NCI-H345 treated with DMSO at 0.1 percent for 48 hours (cell line): ENCODE results near the gene FAM13C.

Source experiments
- DNase-seq: peaks from one replicate; lab custom pipeline; 2025; ENCODE audit not compliant: unreplicated experiment; lab: John Stamatoyannopoulos, UW

FAM13C gene

DNA sequence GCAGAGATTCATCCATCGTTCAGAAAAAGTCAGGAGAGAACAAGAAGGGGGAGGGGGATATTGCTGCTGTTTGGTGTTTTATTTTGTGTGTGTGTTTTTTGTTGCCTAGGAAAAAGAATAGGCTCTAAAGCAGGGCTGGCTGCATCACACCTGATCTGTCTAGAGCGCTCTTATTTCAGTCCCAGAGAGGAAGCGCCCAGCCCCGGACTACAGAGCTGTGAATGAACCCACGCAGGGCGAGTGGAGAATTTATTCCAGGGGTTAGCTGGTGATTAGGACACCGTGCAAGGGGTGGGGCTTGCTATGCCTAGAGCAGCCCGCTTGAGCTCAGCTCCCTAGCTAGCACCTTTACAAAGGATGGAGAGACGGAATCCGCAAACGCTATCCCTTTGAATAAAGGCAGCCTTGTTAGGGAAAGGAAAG lies 621 bp upstream of the FAM13C start:
- peak; percentile 47 for DNase-seq

DNA sequence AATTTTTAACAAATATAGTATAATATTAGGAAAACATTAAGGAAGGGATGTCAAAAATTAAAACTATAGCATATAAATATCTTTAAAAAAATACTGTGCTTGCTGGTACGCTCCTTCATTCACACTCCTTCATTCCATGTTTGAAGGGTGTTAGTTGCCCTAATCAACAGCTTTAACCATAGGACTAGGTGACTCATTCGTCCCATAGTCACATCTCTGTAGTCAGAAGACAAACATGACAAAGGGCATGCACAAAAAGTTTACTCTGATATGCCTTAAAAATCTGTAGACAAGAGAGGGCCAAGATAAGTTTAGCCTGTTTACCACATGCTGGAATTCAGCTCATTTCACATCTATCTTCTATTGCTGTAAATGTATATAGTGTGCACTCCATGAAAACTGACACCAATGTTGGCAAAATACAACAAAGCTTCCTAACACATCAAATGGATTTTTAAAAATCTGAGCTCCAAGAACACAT lies 646 bp downstream of the FAM13C start:
- no peak for DNase-seq

DNA sequence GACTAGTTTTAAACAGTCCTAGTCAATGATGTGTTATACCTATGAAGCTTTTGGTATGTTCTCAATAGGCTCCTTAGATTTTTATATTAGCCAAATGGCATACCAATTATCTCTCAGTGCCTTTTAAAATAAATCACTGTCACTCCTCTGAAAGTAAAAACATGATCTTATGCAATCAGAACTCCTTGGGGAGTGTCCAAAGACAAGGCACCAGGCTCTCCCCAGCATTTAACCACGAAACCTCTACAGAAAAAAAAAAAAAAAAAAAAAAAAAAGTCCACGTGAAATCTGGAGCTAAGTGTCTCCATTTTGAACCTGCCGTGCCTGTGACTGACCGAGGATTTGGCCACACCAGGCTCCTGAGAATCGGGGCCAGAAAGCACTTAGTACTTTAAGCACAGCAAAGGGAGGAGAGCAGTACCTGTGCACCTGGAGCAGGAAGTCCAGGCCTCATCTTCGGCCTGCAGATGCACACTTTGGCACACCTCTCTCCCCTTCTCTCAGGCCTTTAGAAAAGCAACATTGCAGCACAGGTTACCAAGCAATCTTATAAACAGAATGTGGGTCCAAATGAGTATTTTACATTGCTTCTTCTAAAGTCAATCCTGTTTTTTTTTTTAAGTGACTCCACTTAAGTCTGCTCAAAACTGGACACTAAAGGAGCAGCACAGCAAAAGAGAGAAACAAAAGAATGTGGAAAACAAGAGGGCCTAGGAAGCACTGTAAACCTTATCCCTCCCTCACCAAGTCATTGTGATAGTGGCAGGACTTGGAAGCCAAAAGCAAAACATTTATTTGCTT lies 1.5 kb downstream of the FAM13C start:
- no peak for DNase-seq

DNA sequence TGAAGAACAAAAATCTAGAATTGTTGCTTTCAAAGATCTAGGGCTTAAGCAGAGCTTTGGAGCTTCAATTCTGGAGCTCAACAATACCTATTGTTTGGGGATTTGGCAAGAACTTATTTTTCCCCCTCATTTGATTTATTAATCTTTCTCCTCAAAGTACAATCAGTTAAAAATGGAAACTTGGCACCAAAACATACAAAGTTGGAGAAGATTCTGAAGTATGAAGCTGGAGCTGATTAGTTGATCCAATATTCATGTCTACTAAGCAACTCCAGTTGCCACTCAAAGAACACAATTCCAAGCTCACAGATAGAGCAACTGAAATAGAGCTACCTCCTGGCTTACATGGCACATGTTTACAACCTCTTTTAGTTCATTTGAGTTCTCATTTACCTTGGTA lies 3.8 kb downstream of the FAM13C start:
- DNase-seq, result no peak

DNA sequence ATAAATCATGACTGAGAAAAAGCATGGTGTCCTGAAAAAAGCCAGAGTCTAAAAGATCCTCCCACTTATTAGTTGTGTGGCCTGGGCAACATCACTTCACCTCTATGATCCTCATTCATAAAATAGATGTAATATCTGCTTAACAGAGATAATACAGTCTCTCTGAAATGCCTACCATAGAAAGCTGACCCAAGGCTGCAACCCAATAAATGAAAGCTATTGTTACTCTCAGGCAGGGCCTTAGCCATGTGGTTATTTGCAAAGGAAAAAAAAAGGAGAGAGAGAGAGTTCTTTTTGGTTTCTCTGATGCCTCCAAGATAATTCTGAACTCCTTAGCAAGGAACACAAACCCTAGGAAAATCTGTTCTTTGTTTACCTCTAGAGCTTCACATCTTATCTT lies 7.9 kb downstream of the FAM13C start:
- no peak for DNase-seq

DNA sequence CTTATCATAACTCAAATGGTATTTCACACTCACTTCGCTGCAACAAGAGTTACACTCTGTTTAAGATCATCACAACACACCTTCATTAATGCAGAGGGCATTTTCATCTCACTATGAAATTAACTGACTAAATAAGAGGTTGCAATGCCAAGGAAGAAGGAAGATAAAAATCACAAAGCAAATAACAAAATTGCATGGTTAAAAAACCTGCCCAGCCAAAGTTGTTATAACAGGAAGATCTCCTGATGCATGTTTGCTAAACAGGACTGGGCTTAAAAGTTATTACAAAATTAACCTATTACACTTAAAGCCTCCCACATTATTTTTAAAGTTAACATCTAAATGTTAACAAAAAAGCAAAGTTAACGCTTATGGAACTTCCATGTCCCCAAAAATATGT lies 11.8 kb downstream of the FAM13C start:
- DNase-seq, result no peak

DNA sequence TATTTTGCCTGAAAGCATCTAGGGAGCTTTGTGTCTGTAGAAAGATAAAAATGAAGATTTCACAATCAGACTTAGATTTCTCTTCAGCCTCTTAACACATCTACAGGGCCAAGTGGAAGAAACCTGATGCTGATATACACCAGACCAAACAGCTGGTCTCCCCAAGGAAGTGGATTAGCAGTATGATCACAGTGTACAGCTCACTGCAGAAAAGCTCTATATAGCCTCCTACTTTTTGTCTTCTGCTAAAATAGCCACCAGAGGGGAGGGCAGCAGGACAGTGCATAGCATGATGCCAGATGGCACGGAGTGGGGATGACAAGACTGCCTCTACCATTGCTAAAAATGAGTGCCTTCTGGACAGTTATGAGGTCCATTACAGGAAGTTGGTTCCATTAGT lies 16.0 kb downstream of the FAM13C start:
- no peak for DNase-seq

DNA sequence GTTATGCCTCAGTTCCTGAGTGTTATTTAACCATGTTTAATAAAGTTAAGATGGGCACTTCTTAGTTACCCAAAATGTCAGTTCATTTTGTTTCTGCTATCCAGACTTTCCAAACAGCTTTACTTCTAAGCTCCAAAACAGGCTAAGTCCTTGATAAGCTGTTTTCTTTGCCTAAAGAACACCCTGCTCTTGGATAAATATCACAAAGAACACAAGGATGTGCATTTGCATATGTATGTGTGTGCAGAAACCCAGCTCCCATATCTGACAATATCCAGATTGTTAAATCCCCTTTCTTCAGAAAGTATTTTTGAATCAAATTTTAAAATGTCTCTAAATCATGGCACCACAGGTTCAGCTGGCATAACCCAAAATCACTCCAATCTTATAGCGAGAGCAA lies 19.6 kb downstream of the FAM13C start:
- DNase-seq, result no peak

DNA sequence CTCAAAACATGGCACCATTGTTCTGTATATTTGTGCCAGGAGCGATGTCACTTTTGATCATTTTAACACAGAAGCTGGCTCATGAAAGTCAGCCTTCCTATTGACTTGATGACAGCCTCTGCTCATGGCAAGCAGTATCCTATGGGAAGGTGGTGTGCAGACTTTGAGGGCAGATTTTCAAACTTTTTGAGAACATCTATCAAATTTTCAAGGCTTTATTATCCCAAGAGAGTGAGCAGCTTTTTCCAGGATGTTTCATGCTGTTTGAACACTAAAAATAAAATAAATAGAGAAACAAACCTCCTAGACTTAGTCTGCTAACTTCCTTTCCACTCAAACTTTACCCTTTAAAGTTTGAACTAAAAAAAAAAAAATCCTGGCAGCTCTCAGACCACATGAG lies 20.3 kb downstream of the FAM13C start:
- DNase-seq, result no peak

DNA sequence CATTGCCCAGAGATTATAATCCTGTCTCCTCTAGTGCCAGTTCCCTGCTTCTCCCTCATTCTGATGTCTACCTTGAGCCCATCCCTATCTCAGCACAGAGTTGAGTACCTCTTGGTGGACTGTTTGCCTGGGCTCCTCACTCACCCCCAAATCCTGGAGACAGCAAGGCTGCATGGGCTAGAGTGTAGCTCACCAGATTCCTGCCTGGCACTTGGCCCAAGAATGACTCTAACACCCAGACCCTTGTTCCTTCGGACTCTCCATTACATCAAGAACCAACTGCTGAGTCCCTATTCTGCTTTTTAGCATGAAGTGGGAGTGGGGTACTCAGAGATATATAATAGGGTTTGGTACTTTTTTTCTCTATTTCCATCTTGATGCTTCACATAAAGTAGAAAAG lies 22.1 kb downstream of the FAM13C start:
- DNase-seq, result no peak

DNA sequence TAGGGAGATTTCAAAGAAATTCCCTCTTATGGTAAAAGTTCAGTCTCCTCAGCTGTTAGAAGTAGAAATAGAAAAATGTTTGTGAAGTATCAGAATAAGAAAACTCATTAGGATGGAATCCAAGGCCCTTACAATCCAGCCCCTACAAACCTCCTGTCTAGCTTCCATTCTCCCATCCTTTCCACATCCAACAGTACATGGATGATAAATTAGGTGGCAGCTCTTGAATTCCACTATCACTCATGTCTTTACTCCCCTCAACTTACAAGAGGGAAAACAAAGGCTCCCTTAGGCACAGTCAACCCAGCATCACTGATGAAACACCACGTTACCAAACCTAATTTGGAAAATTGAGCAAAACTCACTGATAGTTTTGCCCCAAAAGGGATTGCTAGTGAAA lies 23.0 kb downstream of the FAM13C start:
- no peak for DNase-seq

DNA sequence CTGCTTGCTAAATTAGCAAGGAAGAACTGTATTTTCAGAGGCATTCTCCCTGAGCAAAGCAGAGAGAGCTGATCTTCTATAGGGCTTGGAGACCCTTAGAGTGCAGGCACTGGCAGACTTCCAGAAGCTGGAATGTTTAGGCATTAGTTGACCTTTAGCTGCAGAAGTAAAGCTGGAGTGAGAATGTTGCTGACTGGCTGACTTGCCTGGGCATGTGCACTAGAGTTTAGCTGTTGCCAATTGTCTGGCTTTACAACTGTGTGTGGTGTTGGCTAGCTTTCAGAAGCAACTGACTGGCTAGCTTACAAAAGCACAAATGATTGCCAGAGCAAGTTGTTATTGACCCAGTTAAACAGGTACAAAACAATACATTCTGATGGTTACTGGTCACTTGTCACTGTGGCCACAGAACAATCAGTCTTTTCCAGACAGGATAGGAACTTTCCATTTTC lies 25.1 kb downstream of the FAM13C start:
- peak; percentile 41 for DNase-seq

DNA sequence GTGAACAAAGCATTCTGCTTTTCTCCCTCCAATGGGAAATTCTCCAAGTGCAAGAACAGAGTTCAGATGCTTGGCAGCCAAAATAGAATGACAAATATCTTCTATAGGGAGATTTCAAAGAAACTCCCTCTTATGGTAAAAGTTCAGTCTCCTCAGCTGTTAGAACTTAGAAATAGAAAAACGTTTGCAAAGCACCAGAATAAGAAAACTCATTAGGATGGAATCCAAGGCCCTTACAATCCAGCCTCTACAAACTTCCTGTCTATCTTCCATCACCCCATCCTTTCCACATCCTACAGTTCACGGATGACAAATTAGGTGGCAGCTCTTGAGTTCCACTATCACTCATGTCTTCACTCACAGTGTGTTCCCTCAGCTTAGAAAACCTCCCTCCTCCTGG lies 25.7 kb downstream of the FAM13C start:
- no peak for DNase-seq

DNA sequence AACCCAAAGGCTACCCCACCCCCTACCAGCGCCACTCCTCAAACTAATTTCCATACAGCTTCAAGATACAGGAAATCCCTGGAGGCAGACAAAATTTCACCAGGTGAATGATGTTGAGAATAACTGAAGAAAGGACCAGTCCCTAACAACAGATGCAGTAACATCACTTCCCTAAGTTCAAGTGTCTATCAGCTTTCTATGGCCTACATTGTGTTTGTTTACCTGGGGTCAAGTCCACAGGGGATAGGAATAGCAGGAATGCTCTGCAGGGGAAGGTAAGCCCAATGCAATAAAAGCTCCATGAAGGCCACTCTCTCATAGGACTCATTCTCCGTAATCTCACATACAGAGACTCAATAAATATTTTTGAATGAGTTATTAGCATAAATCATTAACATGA lies 26.9 kb downstream of the FAM13C start:
- no peak for DNase-seq

DNA sequence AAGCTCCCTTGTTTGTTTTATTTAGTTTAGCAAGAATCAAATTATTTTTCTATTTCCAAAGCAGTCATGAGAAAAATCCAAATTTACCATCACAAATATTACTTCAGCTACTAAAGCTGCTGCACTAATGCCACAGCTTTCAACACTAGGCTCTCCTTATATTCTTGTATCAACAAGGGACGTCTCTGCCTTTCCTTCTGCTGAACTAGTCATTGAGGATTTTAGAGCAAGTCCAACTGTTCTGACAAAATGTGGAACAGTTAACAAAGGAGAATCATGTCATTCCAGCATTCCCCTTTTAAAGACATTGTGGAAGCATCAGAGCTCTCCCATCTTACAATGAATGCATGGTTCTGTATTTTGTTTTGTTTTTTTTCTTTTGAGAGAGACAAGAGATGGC lies 28.6 kb downstream of the FAM13C start:
- no peak for DNase-seq

DNA sequence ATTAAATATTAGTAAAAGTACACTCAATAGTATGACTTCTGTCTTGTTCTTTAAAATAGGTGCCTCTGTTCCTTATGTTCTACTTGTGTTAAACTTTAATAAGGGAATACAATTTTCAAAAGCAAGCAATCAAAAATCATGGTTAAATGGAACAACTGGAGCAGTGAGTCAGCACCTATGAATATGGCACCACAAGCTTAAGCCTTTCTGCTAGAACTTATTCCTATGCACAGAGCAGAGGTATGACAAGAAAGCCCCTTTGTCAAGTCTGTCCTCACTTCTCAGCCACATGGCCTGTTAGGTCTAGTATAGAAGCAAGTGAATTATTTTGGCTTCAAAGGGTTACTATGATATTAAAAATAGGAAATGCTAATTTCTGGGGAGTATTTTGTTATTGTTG lies 29.8 kb downstream of the FAM13C start:
- DNase-seq, result no peak

DNA sequence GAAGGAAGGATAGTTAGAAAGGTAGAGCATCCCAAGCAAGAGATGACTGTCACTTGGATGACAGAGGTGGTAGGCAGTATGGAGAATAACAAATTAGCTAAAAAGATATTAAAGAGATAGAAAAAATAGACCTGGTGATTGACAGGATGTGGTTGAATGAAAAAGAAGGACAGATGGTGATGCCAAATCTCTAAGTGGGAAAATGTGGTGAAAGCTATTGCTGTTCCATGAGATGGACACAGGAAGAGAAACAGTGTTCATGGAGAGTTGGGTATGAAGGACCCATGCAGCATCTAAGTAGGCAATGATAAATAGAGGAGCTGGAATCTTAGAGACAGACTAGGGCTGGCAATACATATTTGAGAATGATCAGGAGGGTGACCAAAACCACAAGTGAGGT lies 30.7 kb downstream of the FAM13C start:
- no peak for DNase-seq

DNA sequence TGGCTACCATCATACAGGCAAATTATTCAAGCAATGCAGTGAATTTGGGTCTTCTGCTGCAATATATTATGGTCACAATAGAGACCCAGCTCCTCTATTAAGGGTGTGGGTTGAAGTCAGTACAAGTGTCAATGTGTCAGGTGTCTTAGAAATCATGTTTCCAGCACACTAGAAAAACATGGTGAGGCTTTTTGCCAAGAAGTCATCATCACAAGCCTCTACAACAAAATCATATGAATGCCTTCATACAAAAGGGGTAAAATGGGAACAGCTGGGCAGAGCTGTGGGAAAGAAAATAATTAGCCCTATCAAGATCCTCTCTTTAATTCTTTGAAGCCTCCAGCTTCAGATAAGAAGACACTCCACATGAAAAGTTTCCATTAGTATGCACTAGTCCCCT lies 37.2 kb downstream of the FAM13C start:
- DNase-seq, result no peak

DNA sequence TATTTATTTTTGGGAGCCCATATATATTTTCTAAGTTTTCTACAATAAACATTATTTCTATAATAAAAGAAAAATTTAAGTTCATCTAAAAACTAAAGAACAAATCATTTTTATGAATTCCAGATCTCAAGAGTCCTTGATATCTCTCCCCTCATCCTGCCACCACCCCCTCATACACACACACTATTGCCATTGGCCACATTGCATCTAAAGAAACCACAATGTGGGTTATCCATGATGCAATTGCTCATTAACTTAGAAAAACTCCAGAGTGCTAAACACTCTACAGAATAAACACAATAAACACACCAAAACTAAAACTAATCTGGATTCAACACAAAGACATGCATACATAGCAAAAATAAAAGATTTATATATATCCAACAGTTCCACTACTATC lies 37.8 kb downstream of the FAM13C start:
- no peak for DNase-seq

DNA sequence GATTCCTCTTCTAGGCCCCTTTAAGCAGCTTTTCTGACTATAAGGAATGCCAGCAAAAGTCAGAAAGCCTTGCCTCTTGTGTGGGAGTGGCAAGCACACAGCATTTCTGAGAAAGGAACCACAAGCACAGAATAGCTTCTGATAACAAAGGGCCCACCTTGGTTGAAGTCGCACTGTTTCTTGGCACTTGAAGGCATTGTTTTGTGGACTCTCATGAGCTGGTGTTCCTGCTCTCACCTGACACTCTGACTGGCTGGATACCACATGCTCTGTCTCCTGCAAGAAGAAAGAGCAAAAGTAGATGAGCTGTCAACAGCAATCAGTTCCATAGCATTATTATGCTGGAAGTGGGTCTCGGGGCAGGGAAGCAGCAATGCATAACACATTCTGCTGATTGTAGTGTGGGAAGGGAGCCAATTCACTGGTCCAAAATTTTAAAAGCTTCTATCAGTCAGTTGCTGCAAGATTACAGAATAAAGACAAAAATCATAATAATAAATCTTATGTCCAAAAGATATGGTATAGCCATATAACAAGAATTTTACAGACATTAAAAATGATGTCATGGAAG lies 38.4 kb downstream of the FAM13C start:
- DNase-seq, result no peak

DNA sequence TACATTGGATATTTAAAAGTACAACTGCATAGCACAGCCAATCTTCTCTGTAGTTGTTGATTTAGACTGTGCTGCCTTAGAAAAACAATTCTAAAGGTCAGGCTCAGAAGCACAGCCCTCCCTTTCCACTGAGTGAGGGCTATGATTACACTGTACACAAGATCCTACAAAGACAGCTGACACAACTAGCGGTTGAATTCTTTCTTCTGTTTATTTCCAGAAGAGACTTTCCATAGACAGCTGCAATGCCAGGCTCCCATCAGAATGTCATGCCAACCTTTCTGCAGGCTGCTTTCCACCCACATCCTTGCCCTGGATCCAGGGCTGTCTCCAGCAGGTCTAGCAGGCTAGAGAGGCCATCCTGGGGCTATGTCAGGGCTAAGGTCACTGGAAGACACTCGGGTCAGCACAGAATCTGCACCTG lies 39.3 kb downstream of the FAM13C start:
- no peak for DNase-seq

DNA sequence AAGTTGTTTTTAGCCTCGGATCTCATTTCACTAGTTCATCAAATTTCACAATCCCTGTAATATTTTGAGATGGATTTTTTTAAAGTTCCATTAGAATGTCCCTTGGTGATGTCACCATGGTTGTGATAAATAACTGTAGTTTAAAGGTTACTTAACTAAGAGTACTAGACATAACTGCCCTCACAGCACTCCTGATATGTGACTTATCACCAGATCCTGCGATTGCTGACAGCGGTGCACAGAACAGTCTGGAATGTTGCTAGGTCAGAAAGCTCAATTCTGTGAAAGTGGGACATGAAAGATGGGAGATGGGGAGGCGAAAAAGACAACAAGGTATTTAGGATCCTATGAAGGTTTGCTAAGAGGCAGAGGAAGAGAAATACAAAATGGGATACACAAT lies 40.2 kb downstream of the FAM13C start:
- no peak for DNase-seq

DNA sequence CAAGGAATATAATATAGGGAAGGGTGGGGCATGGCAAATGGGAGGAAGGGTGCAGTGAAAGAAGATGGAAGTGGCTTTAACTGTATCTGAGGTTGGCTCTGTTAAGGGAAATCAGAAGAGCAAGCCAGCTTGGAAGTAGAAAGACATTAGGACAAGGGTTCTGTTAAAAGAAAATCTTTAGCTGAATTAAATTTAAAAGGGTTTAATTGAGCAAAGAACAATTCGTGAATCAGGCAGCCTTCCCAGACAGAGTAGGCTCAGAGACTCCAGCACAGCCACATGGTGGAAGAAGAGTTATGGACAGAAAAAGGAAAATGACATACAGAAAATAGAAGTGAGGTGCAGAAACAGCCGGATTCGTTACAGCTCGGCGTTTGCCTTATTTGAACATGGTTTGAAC lies 42.0 kb downstream of the FAM13C start:
- no peak for DNase-seq
